Panc1 (cell line): ENCODE data around the gene TP63. TPM values are rescaled to one million over a fixed set of nuclear protein-coding genes. Genes with fewer than 3 reads are reported as not detected.

ENCODE experiments used
- ATAC-seq: fragments of 200-7000 bp; cut with Tn5 transposase; 2 replicates; pipeline ENCODE4 v1.9.1; 2020; ENCODE audit warnings: mild to moderate bottlenecking, moderate library complexity
- BruUV-seq: library from RNA; stranded (reverse); fragments of 400-500 nt; replicated peaks from 2 replicates; lab custom pipeline; 2021; lab: Mats Ljungman, UMichigan
- CTCF ChIA-PET: fragments of 300-600 bp; sonication (Branson Sonifier 250); formaldehyde crosslinking; loops from one replicate; lab custom pipeline; 2022; ENCODE audit warnings: antibody characterized with exemption; lab: Charles Lee
- POLR2A ChIA-PET: fragments of 300-600 bp; sonication (Branson Sonifier 250); formaldehyde crosslinking; loops from one replicate; lab custom pipeline; 2022; ENCODE audit warnings: antibody characterized with exemption; lab: Charles Lee
- DNase-seq: peaks from one replicate; pipeline ENCODE4 v3.0.0-alpha.2; 2010; ENCODE audit warnings: low read depth, low spot score
- H3K27ac ChIP-seq: 2 replicates; pipeline ENCODE4 v1.5.1; 2011; ENCODE audit warnings: mild to moderate bottlenecking, low read length, inconsistent platforms
- H3K27me3 ChIP-seq: fragments of 200-500 bp; sonication (Bioruptor generic); 2 replicates; pipeline ENCODE4 v1.6.0; 2014; ENCODE audit warnings: low read length, inconsistent platforms; ENCODE audit not compliant: control insufficient read depth, insufficient read depth
- H3K36me3 ChIP-seq: fragments of 200-500 bp; sonication (Bioruptor generic); 2 replicates; pipeline ENCODE4 v1.5.1; 2014; ENCODE audit warnings: inconsistent platforms, mild to moderate bottlenecking, low read length, moderate library complexity; ENCODE audit not compliant: control insufficient read depth, insufficient read depth
- H3K4me1 ChIP-seq: 2 replicates; pipeline ENCODE4 v1.5.1; 2011; ENCODE audit warnings: inconsistent platforms, mild to moderate bottlenecking, low read length, moderate library complexity; ENCODE audit not compliant: control insufficient read depth, insufficient read depth
- H3K4me3 ChIP-seq, 2 experiments: 2 replicates each; pipeline ENCODE4 v1.5.1; 2011 to 2012; ENCODE audit warnings: low read depth in 2 of 2, low read length in 2 of 2, mild to moderate bottlenecking in 2 of 2, inconsistent platforms in 1 of 2, moderate library complexity in 1 of 2
- H3K9me3 ChIP-seq: fragments of 200-500 bp; sonication (Bioruptor generic); 2 replicates; pipeline ENCODE4 v1.5.1; 2014; ENCODE audit warnings: low read depth, mild to moderate bottlenecking, inconsistent platforms, low read length, moderate library complexity; ENCODE audit not compliant: control insufficient read depth, insufficient read depth
- CTCF ChIP-seq: fragments of 450-650 bp; IDR thresholded peaks from 2 replicates; pipeline ENCODE4 v1.5.1; 2017; ENCODE audit warnings: mild to moderate bottlenecking
- POLR2AphosphoS5 ChIP-seq: IDR thresholded peaks from 2 replicates; pipeline ENCODE4 v1.6.1; 2012; ENCODE audit warnings: mild to moderate bottlenecking, low read depth, low read length, moderate library complexity
- REST ChIP-seq, 2 experiments: IDR thresholded peaks; 2 replicates each; pipeline ENCODE4 v1.6.1; 2011 to 2012; ENCODE audit warnings: low read depth in 2 of 2, control low read depth in 1 of 2, low read length in 1 of 2, mild to moderate bottlenecking in 1 of 2, moderate library complexity in 1 of 2; ENCODE audit not compliant: insufficient read depth in 1 of 2
- SIN3A ChIP-seq: IDR thresholded peaks from 2 replicates; pipeline ENCODE4 v1.6.1; 2012; ENCODE audit warnings: low read depth, mild to moderate bottlenecking, low read length, moderate library complexity, borderline replicate concordance; ENCODE audit not compliant: insufficient read depth
- TCF7L2 ChIP-seq: IDR thresholded peaks from 2 replicates; pipeline ENCODE4 v1.6.1; 2011; ENCODE audit warnings: mild to moderate bottlenecking, low read depth, low read length, inconsistent platforms
- in situ Hi-C: cut with HindIII; loops from 2 replicates; pipeline ENCODE4 v1.10.0; 2016; ENCODE audit warnings: low sequenced_read_pairs, low pct_unique_long_range_greater_than_20kb
- intact Hi-C: fragments of 100-400 bp; cut with micrococcal nuclease; formaldehyde crosslinking; loops from one replicate; pipeline ENCODE4 v1.10.0; 2022; ENCODE audit not compliant: unreplicated experiment
- total RNA-seq: library from RNA; stranded (reverse); gene quantifications from one replicate; pipeline ENCODE4 v1.2.1, GENCODE V29; 2021; ENCODE audit not compliant: unreplicated experiment

TP63 gene
- total RNA-seq, 1 experiment from 2014 or later: 0.51 TPM

- Histone ChIP-seq H3K4me3 (no peak overlapping the region), H3K27me3 (no peaks in the 10 kb centered on the region), H3K9me3 (no peaks in the 10 kb centered on the region), H3K36me3 (no peaks in the 10 kb centered on the region), H3K27ac (no peak overlapping the region), H3K4me1 (no peaks in the 10 kb centered on the region)
- DNase-seq: no peak
- TF ChIP-seq CTCF (no peak), SIN3A (no peak), POLR2AphosphoS5 (no peak), REST (IDR thresholded peaks at IDR 0.05; ENCODE audit: insufficient read depth in 1 of 2, low read depth in 2 of 2, low read length in 1 of 2) (no peak), TCF7L2 (no peak)
- BruUV-seq: no TSS peak
- POLR2A ChIA-PET: no interaction called here
- no peak for ATAC-seq
- intact Hi-C loops: no loop called here
- in situ Hi-C loops: no loop called here
- CTCF ChIA-PET: interaction anchor here (0.7 kb wide), 2 partner anchors 349 to 1419 kb away, joined by 4 to 11 read pairs; no protein-coding TSS in a partner anchor
Measured at GRCh38 chr3:189584645-189585044, 46.5 kb upstream of the TP63 start.

GRCh38 chr3:189586941-189587663 is 44.1 kb upstream of the TP63 start:
- no peak for DNase-seq
- Histone ChIP-seq H3K36me3 (no peaks in the 10 kb centered on the region), H3K4me3 (no peak overlapping the region), H3K9me3 (no peaks in the 10 kb centered on the region), H3K27ac (no peak overlapping the region), H3K27me3 (no peaks in the 10 kb centered on the region), H3K4me1 (no peaks in the 10 kb centered on the region)
- ATAC-seq: no peak
- TF ChIP-seq CTCF: no peak
- no peak for TF ChIP-seq TCF7L2
- TF ChIP-seq SIN3A: no peak
- no peak for TF ChIP-seq POLR2AphosphoS5
- TF ChIP-seq REST (IDR thresholded peaks at IDR 0.05; ENCODE audit: insufficient read depth in 1 of 2, low read depth in 2 of 2, low read length in 1 of 2): no peak
- ChIA-PET CTCF (no interaction called here), POLR2A (no interaction called here)
- intact Hi-C loops: no loop called here
- BruUV-seq: no TSS peak
- in situ Hi-C loops: no loop called here
